Activated CD4-positive, alpha-beta T cell treated with anti-CD3 and anti-CD28 coated beads, Interleukin-2, amount 50 U/mL, for 24 hours (primary cell): ENCODE results near the gene SDC3.

Source experiments
- DNase-seq, 2 donors: peaks; one replicate each; pipeline ENCODE4 v3.0.0-alpha.2; 2020; ENCODE audit warnings: low read depth in 1 of 2, low spot score in 1 of 2

SDC3 gene

GRCh38 chr1:30855686-30856259, 52.8 kb downstream of the SDC3 start:
- no peak for DNase-seq

- no peak for DNase-seq
These were observed 55.2 kb downstream of the SDC3 start for GRCh38 chr1:30853350-30853749.

GRCh38 chr1:30852026-30852425, 56.5 kb downstream of the SDC3 start:
- DNase-seq = no peak

GRCh38 chr1:30851286-30851685, 57.3 kb downstream of the SDC3 start:
- DNase-seq = no peak

GRCh38 chr1:30850607-30851006, 58.0 kb downstream of the SDC3 start:
- DNase-seq = no peak

GRCh38 chr1:30848130-30848529, 60.4 kb downstream of the SDC3 start:
- DNase-seq = no peak

GRCh38 chr1:30847358-30847972, 61.1 kb downstream of the SDC3 start:
- DNase-seq = no peak

GRCh38 chr1:30846587-30846986, 62.0 kb downstream of the SDC3 start:
- no peak for DNase-seq

GRCh38 chr1:30845904-30846290, 62.7 kb downstream of the SDC3 start:
- no peak for DNase-seq

GRCh38 chr1:30845237-30845903, 63.2 kb downstream of the SDC3 start:
- DNase-seq = no peak

- DNase-seq = no peak
These were observed 63.9 kb downstream of the SDC3 start for GRCh38 chr1:30844631-30845030.

GRCh38 chr1:30842697-30843354, 65.7 kb downstream of the SDC3 start:
- DNase-seq = no peak

- DNase-seq = no peak
These were observed 67.5 kb downstream of the SDC3 start for GRCh38 chr1:30840904-30841598.

- DNase-seq = no peak
These were observed 68.7 kb downstream of the SDC3 start for GRCh38 chr1:30839827-30840359.

GRCh38 chr1:30838996-30839395, 69.6 kb downstream of the SDC3 start:
- no peak for DNase-seq

GRCh38 chr1:30837653-30838052, 70.9 kb downstream of the SDC3 start:
- DNase-seq = no peak

GRCh38 chr1:30834253-30834652, 74.3 kb downstream of the SDC3 start:
- DNase-seq = no peak

- DNase-seq = no peak
These were observed 78.0 kb downstream of the SDC3 start for GRCh38 chr1:30830537-30830936.

GRCh38 chr1:30829889-30830288, 78.7 kb downstream of the SDC3 start:
- no peak for DNase-seq

GRCh38 chr1:30824736-30825429, 83.7 kb downstream of the SDC3 start:
- no peak for DNase-seq
